ENCODE data around the gene RNASE13.
A peak's percentile ranks its signal among the peaks of the same experiment; 100 is the strongest.
"Not testable (repeated sequence)": the region's sequence is repeated elsewhere in the genome, so short reads cannot be mapped to it uniquely, and the experiment has no call there.

RNASE13 gene

GRCh38 chr14:21042918-21043317 is 8.3 kb upstream of the RNASE13 start:
- Histone ChIP-seq H3K9ac (ENCODE audit: low read depth in 1 of 2, low read length in 2 of 2) (no peak overlapping the region), H3K27me3 (ENCODE audit: control insufficient read depth in 1 of 2, insufficient read depth in 2 of 2, low read length in 2 of 2) (no peaks in the 10 kb centered on the region), H3K36me3 (ENCODE audit: control insufficient read depth in 1 of 2, insufficient read depth in 2 of 2, low read length in 2 of 2) (no peaks in the 10 kb centered on the region), H3K9me3 (ENCODE audit: control insufficient read depth in 1 of 2, low read length in 2 of 2) (no peaks in the 10 kb centered on the region), H3K4me1 (ENCODE audit: control insufficient read depth in 1 of 2, insufficient read depth in 2 of 2, low read length in 2 of 2) (peaks cover 31 to 35% of the 10 kb centered on the region in 2 donors), H3K27ac (ENCODE audit: low read depth, low read length) (no peak overlapping the region), H3K4me3 (ENCODE audit: low read depth in 1 of 2, low read length in 2 of 2) (no peak overlapping the region)

DNA sequence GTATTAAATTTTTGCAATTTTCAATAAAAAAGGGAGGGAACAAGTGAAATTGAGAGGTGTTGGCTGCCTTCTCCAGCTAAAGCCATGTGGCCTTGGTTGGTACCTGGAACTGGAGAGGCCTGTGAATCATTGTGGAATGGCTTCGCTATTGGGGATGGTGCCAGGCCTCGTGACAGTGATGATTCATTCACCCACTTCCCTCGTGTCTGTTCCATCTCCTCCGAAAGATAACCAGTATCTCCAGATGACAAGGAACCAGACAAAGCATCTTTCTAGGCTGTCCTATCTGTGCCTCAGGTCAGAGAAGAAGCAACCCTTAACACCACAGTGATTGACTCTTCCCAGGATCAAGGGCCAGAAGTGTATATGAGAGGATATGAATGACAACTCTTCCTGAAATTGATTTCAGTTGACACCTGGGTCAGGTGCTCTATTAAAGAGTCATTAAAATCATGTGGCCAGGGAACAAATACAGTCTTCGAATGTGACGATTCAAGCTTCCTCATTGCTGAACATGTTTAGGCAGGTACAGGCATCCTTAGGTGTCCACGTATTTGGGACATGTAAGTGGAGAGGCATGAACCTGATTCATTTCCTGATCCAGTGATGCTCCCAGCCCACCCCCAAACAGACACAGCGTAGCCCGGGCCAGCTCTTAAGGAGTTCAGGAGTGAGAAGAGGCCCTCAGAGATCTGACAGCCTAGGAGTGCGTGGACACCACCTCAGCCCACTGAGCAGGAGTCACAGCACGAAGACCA is 7.2 kb upstream of the RNASE13 start, which contains the start of gene RNASE7:
TSS of gene RNASE7 (plus strand) at position 687 of the 758 bp plus-strand sequence. CDS start 631 bp downstream, outside the sequence.
- Histone ChIP-seq H3K4me1 (ENCODE audit: control insufficient read depth in 1 of 2, insufficient read depth in 2 of 2, low read length in 2 of 2) (peaks cover 33 to 38% of the 10 kb centered on the region in 2 donors), H3K9me3 (ENCODE audit: control insufficient read depth in 1 of 2, low read length in 2 of 2) (no peaks in the 10 kb centered on the region), H3K4me3 (ENCODE audit: low read depth in 1 of 2, low read length in 2 of 2) (no peak within 1 kb of the TSS), H3K36me3 (ENCODE audit: control insufficient read depth in 1 of 2, insufficient read depth in 2 of 2, low read length in 2 of 2) (no peaks in the 10 kb centered on the region), H3K27ac (ENCODE audit: low read depth, low read length) (no peak within 1 kb of the TSS), H3K9ac (ENCODE audit: low read depth in 1 of 2, low read length in 2 of 2) (no peak within 1 kb of the TSS), H3K27me3 (ENCODE audit: control insufficient read depth in 1 of 2, insufficient read depth in 2 of 2, low read length in 2 of 2) (no peaks in the 10 kb centered on the region)

DNA sequence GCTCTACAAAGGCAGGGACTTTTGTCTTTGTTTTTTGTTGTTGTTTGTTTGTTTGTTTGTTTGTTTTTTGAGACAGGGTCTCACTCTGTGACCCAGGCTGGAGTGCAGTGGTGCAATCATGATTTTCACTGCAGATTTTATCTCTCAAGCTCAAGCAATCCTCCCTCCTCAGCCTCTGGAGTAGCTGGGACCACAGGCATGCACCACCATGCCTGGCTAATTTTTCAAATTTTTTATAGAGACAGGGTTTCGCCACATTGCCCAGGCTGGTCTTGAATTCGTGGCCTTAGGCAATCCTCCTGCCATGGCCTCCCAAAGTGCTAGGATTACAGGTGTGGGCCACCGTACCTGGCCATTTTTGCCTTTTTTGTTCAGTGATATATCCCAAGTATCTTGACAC is 6.3 kb upstream of the RNASE13 start:
- not testable (repeated sequence) for H3K27ac ChIP-seq (ENCODE audit: low read depth, low read length); H3K27me3 ChIP-seq (ENCODE audit: control insufficient read depth in 1 of 2, insufficient read depth in 2 of 2, low read length in 2 of 2); H3K9me3 ChIP-seq (ENCODE audit: control insufficient read depth in 1 of 2, low read length in 2 of 2); H3K9ac ChIP-seq (ENCODE audit: low read depth in 1 of 2, low read length in 2 of 2); H3K36me3 ChIP-seq (ENCODE audit: control insufficient read depth in 1 of 2, insufficient read depth in 2 of 2, low read length in 2 of 2); H3K4me3 ChIP-seq (ENCODE audit: low read depth in 1 of 2, low read length in 2 of 2)
- H3K4me1 ChIP-seq (ENCODE audit: control insufficient read depth in 1 of 2, insufficient read depth in 2 of 2, low read length in 2 of 2), result peaks cover 33 to 38% of the 10 kb centered on the region in 2 donors

DNA sequence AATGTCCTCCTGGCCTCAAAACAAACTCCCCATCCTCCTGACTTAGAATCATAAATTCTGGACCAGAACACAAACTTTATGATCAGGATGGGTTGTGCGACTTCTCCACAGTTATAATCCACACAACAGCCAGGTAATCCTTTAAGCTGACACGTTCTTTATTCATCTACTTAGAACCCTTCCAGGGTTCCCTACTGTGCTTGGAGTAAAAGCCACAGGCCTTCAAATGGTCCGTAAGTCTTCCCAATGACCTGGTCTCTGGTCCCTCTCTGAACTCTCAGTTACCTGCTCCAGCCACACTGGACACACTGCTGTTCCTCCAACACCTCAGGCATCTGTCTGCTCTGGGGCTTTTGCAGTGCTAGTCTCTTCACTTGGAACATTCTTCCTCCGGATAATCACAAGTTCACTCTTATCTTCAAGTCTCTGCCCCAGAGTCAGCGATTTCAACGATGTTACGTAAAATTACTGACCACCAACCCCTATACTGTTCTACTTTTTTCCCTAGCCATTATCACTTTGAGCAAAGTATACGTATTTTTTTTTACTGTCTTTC is 5.8 kb upstream of the RNASE13 start:
- Histone ChIP-seq H3K9ac (ENCODE audit: low read depth in 1 of 2, low read length in 2 of 2) (no peak overlapping the region), H3K27ac (ENCODE audit: low read depth, low read length) (no peak overlapping the region), H3K36me3 (ENCODE audit: control insufficient read depth in 1 of 2, insufficient read depth in 2 of 2, low read length in 2 of 2) (no peaks in the 10 kb centered on the region), H3K4me1 (ENCODE audit: control insufficient read depth in 1 of 2, insufficient read depth in 2 of 2, low read length in 2 of 2) (peaks cover 33 to 38% of the 10 kb centered on the region in 2 donors), H3K9me3 (ENCODE audit: control insufficient read depth in 1 of 2, low read length in 2 of 2) (no peaks in the 10 kb centered on the region), H3K27me3 (ENCODE audit: control insufficient read depth in 1 of 2, insufficient read depth in 2 of 2, low read length in 2 of 2) (no peaks in the 10 kb centered on the region), H3K4me3 (ENCODE audit: low read depth in 1 of 2, low read length in 2 of 2) (no peak overlapping the region)

- Histone ChIP-seq H3K4me1 (ENCODE audit: control insufficient read depth in 1 of 2, insufficient read depth in 2 of 2, low read length in 2 of 2) (peaks cover 33 to 38% of the 10 kb centered on the region in 2 donors), H3K4me3 (ENCODE audit: low read depth in 1 of 2, low read length in 2 of 2) (no peak overlapping the region), H3K27ac (ENCODE audit: low read depth, low read length) (no peak overlapping the region), H3K36me3 (ENCODE audit: control insufficient read depth in 1 of 2, insufficient read depth in 2 of 2, low read length in 2 of 2) (no peaks in the 10 kb centered on the region), H3K9ac (ENCODE audit: low read depth in 1 of 2, low read length in 2 of 2) (peak overlapping the region; percentile 1 to 19), H3K27me3 (ENCODE audit: control insufficient read depth in 1 of 2, insufficient read depth in 2 of 2, low read length in 2 of 2) (no peaks in the 10 kb centered on the region), H3K9me3 (ENCODE audit: control insufficient read depth in 1 of 2, low read length in 2 of 2) (no peaks in the 10 kb centered on the region)
These were observed 5.2 kb upstream of the RNASE13 start for GRCh38 chr14:21039585-21040369.

DNA sequence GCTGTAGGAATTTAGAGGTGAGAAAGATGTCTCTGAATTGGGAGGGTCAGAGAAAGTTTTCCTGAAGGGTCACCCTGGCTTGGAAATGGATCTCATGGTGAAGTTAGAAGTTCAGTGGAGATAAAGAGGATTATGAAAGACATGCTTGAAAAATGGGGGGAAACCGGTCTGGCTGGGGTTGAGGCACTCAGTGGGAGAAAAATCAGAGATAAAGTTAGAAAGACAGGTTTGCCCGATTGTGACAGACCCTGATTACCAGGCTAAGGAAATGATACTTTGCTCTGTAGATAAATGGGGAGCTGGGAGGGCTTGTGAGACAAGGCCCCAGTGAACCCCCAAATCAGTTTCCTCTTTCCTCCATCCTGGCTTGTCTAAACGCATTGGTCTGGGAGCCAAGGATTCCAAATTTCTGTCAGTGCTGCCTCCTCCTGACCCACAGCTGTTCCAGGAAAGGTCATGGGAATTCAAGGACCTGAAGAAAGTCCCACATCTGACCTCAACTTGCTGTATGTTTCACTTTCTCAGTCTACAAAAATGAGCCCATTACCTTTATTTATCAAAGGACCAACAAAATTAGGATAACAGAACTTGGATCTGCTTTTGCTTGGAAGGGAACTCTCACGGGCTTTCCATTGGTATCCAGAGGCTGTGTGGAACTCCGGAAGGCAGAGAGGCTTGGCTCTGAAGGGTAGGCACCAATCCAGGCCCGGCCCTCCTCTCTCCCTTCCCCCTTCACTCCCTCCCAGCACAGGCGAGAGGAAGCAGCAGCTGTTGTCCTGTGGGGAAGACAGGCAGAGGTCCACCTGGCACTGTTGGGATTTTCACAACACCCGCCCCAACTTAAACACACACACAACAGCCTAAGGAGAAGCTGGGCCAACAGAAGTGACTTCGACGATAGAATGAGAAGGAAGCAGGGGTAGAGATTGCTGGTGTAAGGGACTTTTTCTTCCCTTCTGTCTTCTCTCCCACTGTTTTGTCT is 4.1 kb upstream of the RNASE13 start:
- no peaks in the 10 kb centered on the region for H3K27me3 ChIP-seq (ENCODE audit: control insufficient read depth in 1 of 2, insufficient read depth in 2 of 2, low read length in 2 of 2)
- H3K4me1 ChIP-seq (ENCODE audit: control insufficient read depth in 1 of 2, insufficient read depth in 2 of 2, low read length in 2 of 2), result peaks cover 31 to 33% of the 10 kb centered on the region in 2 donors
- H3K36me3 ChIP-seq (ENCODE audit: control insufficient read depth in 1 of 2, insufficient read depth in 2 of 2, low read length in 2 of 2), result no peaks in the 10 kb centered on the region
- H3K9me3 ChIP-seq (ENCODE audit: control insufficient read depth in 1 of 2, low read length in 2 of 2), result no peaks in the 10 kb centered on the region
- no peak overlapping the region for H3K4me3 ChIP-seq (ENCODE audit: low read depth in 1 of 2, low read length in 2 of 2)
- no peak overlapping the region for H3K27ac ChIP-seq (ENCODE audit: low read depth, low read length)
- H3K9ac ChIP-seq (ENCODE audit: low read depth in 1 of 2, low read length in 2 of 2), result peak overlapping the region in 1 of 2 donors; percentile 1

DNA sequence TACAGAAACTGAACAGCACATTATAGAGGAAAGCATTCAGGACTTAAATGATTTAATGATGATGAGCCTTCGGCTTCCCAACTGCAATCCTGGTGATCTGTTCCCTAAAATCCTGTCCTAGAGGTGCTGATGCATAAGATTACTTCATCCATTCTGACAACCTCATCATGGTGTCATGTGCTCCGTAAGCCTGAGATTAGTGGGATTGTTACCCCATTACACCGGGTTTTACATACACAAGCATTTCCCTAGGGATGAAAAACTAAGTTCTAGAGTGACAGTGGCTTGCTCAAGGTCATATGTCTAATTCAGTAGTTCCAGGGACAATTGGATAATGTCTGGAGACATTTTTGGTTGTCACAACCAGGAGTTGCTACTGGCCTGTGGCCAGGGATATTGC is 2.5 kb upstream of the RNASE13 start:
- Histone ChIP-seq H3K4me3 (ENCODE audit: low read depth in 1 of 2, low read length in 2 of 2) (no peak overlapping the region), H3K9ac (ENCODE audit: low read depth in 1 of 2, low read length in 2 of 2) (no peak overlapping the region), H3K4me1 (ENCODE audit: control insufficient read depth in 1 of 2, insufficient read depth in 2 of 2, low read length in 2 of 2) (peaks cover 23 to 24% of the 10 kb centered on the region in 2 donors), H3K27me3 (ENCODE audit: control insufficient read depth in 1 of 2, insufficient read depth in 2 of 2, low read length in 2 of 2) (no peaks in the 10 kb centered on the region), H3K27ac (ENCODE audit: low read depth, low read length) (no peak overlapping the region), H3K36me3 (ENCODE audit: control insufficient read depth in 1 of 2, insufficient read depth in 2 of 2, low read length in 2 of 2) (no peaks in the 10 kb centered on the region), H3K9me3 (ENCODE audit: control insufficient read depth in 1 of 2, low read length in 2 of 2) (no peaks in the 10 kb centered on the region)

DNA sequence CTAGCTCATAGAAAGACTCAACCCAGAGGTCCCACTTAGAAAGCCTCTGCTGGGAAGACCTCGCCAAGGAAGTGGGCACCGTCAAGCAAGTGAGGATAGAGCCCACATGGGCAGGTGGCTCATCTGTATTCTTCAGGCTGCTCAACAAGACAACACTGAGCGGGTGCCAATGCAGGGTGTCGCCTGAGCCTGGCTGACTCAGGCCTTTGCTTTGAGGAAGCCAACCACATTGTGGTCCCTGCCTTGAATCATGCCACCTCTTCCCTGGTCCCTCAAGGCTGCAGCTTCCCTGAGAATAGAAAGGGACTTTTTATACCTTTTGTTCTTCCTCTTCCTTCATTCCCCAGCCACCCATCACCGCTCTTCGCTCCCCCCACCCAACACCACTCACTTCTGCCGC is 2.1 kb upstream of the RNASE13 start:
- Histone ChIP-seq H3K9me3 (ENCODE audit: control insufficient read depth in 1 of 2, low read length in 2 of 2) (no peaks in the 10 kb centered on the region), H3K4me1 (ENCODE audit: control insufficient read depth in 1 of 2, insufficient read depth in 2 of 2, low read length in 2 of 2) (peaks cover 23 to 24% of the 10 kb centered on the region in 2 donors), H3K4me3 (ENCODE audit: low read depth in 1 of 2, low read length in 2 of 2) (no peak overlapping the region), H3K9ac (ENCODE audit: low read depth in 1 of 2, low read length in 2 of 2) (no peak overlapping the region), H3K27ac (ENCODE audit: low read depth, low read length) (no peak overlapping the region), H3K27me3 (ENCODE audit: control insufficient read depth in 1 of 2, insufficient read depth in 2 of 2, low read length in 2 of 2) (no peaks in the 10 kb centered on the region), H3K36me3 (ENCODE audit: control insufficient read depth in 1 of 2, insufficient read depth in 2 of 2, low read length in 2 of 2) (no peaks in the 10 kb centered on the region)

DNA sequence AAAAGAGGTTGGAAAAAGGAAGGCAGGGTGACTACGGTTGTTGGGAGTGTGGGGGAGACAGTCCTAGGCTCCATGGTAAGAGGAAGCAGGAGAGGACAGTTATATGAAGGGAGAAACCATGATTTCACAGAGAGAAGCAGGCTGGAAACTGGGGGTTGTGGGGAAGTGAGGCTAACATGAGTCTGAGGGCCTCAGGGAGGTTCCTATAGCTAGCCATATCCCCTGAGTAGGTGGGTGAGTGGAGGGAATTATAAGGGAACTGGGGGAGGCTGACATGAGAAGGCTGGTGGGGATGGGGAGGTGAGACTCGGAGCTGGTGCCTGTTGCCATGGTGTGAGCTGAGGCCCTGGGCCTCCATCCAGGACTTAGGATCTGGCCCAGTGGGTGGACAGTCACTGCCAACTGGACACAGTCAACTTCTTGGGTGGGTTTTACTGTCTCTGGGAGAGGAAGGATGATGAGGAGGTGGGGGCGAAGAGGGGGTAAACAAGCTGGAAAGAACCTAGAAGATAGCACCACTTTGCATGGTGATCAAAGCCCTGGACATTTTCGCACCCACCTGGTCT is 1.4 kb downstream of the RNASE13 start:
- Histone ChIP-seq H3K36me3 (ENCODE audit: control insufficient read depth in 1 of 2, insufficient read depth in 2 of 2, low read length in 2 of 2) (no peaks in the 10 kb centered on the region), H3K4me3 (ENCODE audit: low read depth in 1 of 2, low read length in 2 of 2) (no peak overlapping the region), H3K9me3 (ENCODE audit: control insufficient read depth in 1 of 2, low read length in 2 of 2) (no peaks in the 10 kb centered on the region), H3K27me3 (ENCODE audit: control insufficient read depth in 1 of 2, insufficient read depth in 2 of 2, low read length in 2 of 2) (no peaks in the 10 kb centered on the region), H3K9ac (ENCODE audit: low read depth in 1 of 2, low read length in 2 of 2) (no peak overlapping the region), H3K4me1 (ENCODE audit: control insufficient read depth in 1 of 2, insufficient read depth in 2 of 2, low read length in 2 of 2) (peaks cover 5% of the 10 kb centered on the region in 2 donors), H3K27ac (ENCODE audit: low read depth, low read length) (no peak overlapping the region)

Data from duodenal mucosa (tissue), 2 donors.